ENCODE data around the gene ARHGAP27. TPM values are rescaled to one million over a fixed set of nuclear protein-coding genes. Genes with fewer than 3 reads are reported as not detected.

The ARHGAP27 gene
- polyA plus RNA-seq, 3 donors, result 47.2 to 315 (median 55.0) TPM

GRCh38 chr17:45414990-45415881 lies 17.4 kb downstream of the ARHGAP27 start:
- DNase-seq, result peak in 2 of 3 donors; percentile 50 to 63
- Histone ChIP-seq H3K27ac (ENCODE audit: low read depth in 1 of 2, low read length in 2 of 2) (peak overlapping the region; percentile 54 to 85), H2AFZ (ENCODE audit: insufficient read depth, low read depth, low read length, poor library complexity, severe bottlenecking) (no peak overlapping the region), H3K9ac (ENCODE audit: insufficient read depth, low read length, poor library complexity, severe bottlenecking) (no peak overlapping the region), H3K4me2 (replicated peaks; ENCODE audit: extremely low read depth, low read length, poor library complexity, severe bottlenecking) (peak overlapping the region; percentile 22), H3K4me3 (replicated peaks in 1 of 3; ENCODE audit: low read depth in 2 of 3, low read length in 3 of 3) (peak overlapping the region in 1 of 3 experiments; percentile 37), H3K36me3 (replicated peaks in 1 of 2; ENCODE audit: control insufficient read depth in 1 of 2, insufficient read depth in 2 of 2, low read length in 2 of 2) (peaks cover 6 to 18% of the 10 kb centered on the region in 2 donors), H3K27me3 (ENCODE audit: control insufficient read depth in 2 of 2, insufficient read depth in 2 of 2, low read length in 2 of 2) (no peaks in the 10 kb centered on the region), H3K9me3 (replicated peaks in 1 of 2; ENCODE audit: control insufficient read depth in 1 of 2, insufficient read depth in 1 of 2, low read length in 2 of 2) (no peaks in the 10 kb centered on the region), H3K4me1 (ENCODE audit: control insufficient read depth in 1 of 2, insufficient read depth in 2 of 2, low read length in 2 of 2) (peaks cover 60 to 62% of the 10 kb centered on the region in 2 donors), H4K20me1 (ENCODE audit: insufficient read depth, low read length) (peaks cover 12% of the 10 kb centered on the region), H3K79me2 (ENCODE audit: insufficient read depth, low read length) (peaks cover 82% of the 10 kb centered on the region)
- Mint-ChIP-seq H3K4me1 (peaks cover 50% of the 10 kb centered on the region), H3K27me3 (ENCODE audit: low read depth in 3 of 3) (peaks cover 0 to 2% (median 0%) of the 10 kb centered on the region in 3 donors), H3K27ac (peak overlapping the region; percentile 87 to 98 (median 94)), H3K36me3 (peaks cover 15 to 55% of the 10 kb centered on the region in 2 donors), H3K9me3 (peaks cover 0 to 3% (median 0%) of the 10 kb centered on the region in 7 donors), H3K4me3 (peak overlapping the region in 1 of 2 donors; percentile 59)
- 92% methylated on average over 10 of the region's 10 CpGs for WGBS (ENCODE audit: insufficient coverage)
- no peak for TF ChIP-seq CTCF (IDR thresholded peaks at IDR 0.05)
- intact Hi-C loops (cut with micrococcal nuclease), result no loop called here

GRCh38 chr17:45413498-45413923 lies 19.2 kb downstream of the ARHGAP27 start:
- intact Hi-C loops (cut with micrococcal nuclease), result no loop called here
- peaks cover 61% of the 10 kb centered on the region for H3K4me1 Mint-ChIP-seq
- 10% methylated on average over 8 of the region's 9 CpGs for WGBS (ENCODE audit: insufficient coverage)
- H3K4me3 Mint-ChIP-seq, result peak overlapping the region; percentile 20 to 44
- peak overlapping the region; percentile 92 to 98 (median 96) for H3K27ac Mint-ChIP-seq
- Histone ChIP-seq H3K4me2 (replicated peaks; ENCODE audit: extremely low read depth, low read length, poor library complexity, severe bottlenecking) (peak overlapping the region; percentile 32), H3K9ac (ENCODE audit: insufficient read depth, low read length, poor library complexity, severe bottlenecking) (no peak overlapping the region), H3K4me3 (replicated peaks in 1 of 3; ENCODE audit: low read depth in 2 of 3, low read length in 3 of 3) (peak overlapping the region in 1 of 3 experiments; percentile 55), H4K20me1 (ENCODE audit: insufficient read depth, low read length) (peaks cover 19% of the 10 kb centered on the region), H3K27ac (ENCODE audit: low read depth in 1 of 2, low read length in 2 of 2) (peak overlapping the region; percentile 83 to 85), H3K4me1 (ENCODE audit: control insufficient read depth in 1 of 2, insufficient read depth in 2 of 2, low read length in 2 of 2) (peaks cover 72 to 78% of the 10 kb centered on the region in 2 donors), H3K27me3 (ENCODE audit: control insufficient read depth in 2 of 2, insufficient read depth in 2 of 2, low read length in 2 of 2) (no peaks in the 10 kb centered on the region), H3K36me3 (replicated peaks in 1 of 2; ENCODE audit: control insufficient read depth in 1 of 2, insufficient read depth in 2 of 2, low read length in 2 of 2) (peaks cover under 1 to 4% of the 10 kb centered on the region in 2 donors), H2AFZ (ENCODE audit: insufficient read depth, low read depth, low read length, poor library complexity, severe bottlenecking) (no peak overlapping the region), H3K9me3 (replicated peaks in 1 of 2; ENCODE audit: control insufficient read depth in 1 of 2, insufficient read depth in 1 of 2, low read length in 2 of 2) (no peaks in the 10 kb centered on the region), H3K79me2 (ENCODE audit: insufficient read depth, low read length) (peaks cover 85% of the 10 kb centered on the region)
- peaks cover 10 to 59% of the 10 kb centered on the region in 2 donors for H3K36me3 Mint-ChIP-seq
- H3K27me3 Mint-ChIP-seq (ENCODE audit: low read depth in 3 of 3), result peaks cover 0 to 2% (median 0%) of the 10 kb centered on the region in 3 donors
- DNase-seq, result peak; percentile 89 to 93 (median 91)
- H3K9me3 Mint-ChIP-seq, result peaks cover 0 to 3% (median 0%) of the 10 kb centered on the region in 7 donors
- TF ChIP-seq CTCF (IDR thresholded peaks at IDR 0.05), result no peak
